OCI-LY3 (cell line): ENCODE measurements around the gene DOCK2.

Experiments used
- H2AFZ ChIP-seq: fragments of 200-600, 300-600 bp; shearing (Covaris generic); 2 replicates; pipeline ENCODE4 v1.6.0; 2014; ENCODE audit warnings: antibody characterized with exemption, low read depth, low read length
- H3K27ac ChIP-seq: fragments of 200-600, 300-600 bp; sonication (generic); 2 replicates; pipeline ENCODE4 v1.5.1; 2014; ENCODE audit warnings: mild to moderate bottlenecking, low read length, moderate library complexity, mixed read lengths
- H3K27me3 ChIP-seq: fragments of 200-600, 300-600 bp; sonication (generic); 2 replicates; pipeline ENCODE4 v1.6.1; 2014; ENCODE audit warnings: low read depth, low read length, mixed read lengths
- H3K36me3 ChIP-seq: fragments of 200-600, 300-600 bp; sonication (generic); replicated peaks from 2 replicates; pipeline ENCODE3; 2014; ENCODE audit warnings: low read depth, low read length, mixed read lengths
- H3K4me1 ChIP-seq: fragments of 300-600, 200-600 bp; sonication (generic); 2 replicates; pipeline ENCODE4 v1.6.1; 2014; ENCODE audit warnings: low read length, mixed read lengths
- H3K4me2 ChIP-seq: fragments of 200-600, 300-600 bp; sonication (generic); 2 replicates; pipeline ENCODE4 v1.6.1; 2014; ENCODE audit warnings: low read length, mixed read lengths
- H3K4me3 ChIP-seq: fragments of 300-600, 200-600 bp; sonication (generic); 2 replicates; pipeline ENCODE4 v1.5.1; 2014; ENCODE audit warnings: antibody characterized with exemption, mild to moderate bottlenecking, low read length, moderate library complexity
- H3K79me2 ChIP-seq: fragments of 300-600, 200-600 bp; shearing (Covaris generic); 2 replicates; pipeline ENCODE4 v1.6.1; 2014; ENCODE audit warnings: mild to moderate bottlenecking, low read length, mixed read lengths
- H3K9ac ChIP-seq: fragments of 300-600, 200-600 bp; shearing (Covaris generic); 2 replicates; pipeline ENCODE4 v1.6.0; 2014; ENCODE audit warnings: mild to moderate bottlenecking, low read length, moderate library complexity
- H3K9me3 ChIP-seq: fragments of 200-600, 300-600 bp; shearing (Covaris generic); 2 replicates; pipeline ENCODE4 v1.6.1; 2014; ENCODE audit warnings: low read length, mixed read lengths; ENCODE audit not compliant: insufficient read depth
- H4K20me1 ChIP-seq: fragments of 200-600, 300-600 bp; sonication (generic); 2 replicates; pipeline ENCODE4 v1.6.1; 2016; ENCODE audit warnings: low read length, mixed read lengths; ENCODE audit not compliant: insufficient read depth
- EZH2phosphoT487 ChIP-seq: fragments of 200-600 bp; shearing (Covaris generic); IDR thresholded peaks from 2 replicates; pipeline ENCODE4 v1.6.1; 2018; ENCODE audit warnings: antibody characterized with exemption, mixed run types, low read depth
- TF ChIP-seq, protein P1 (sequence below): fragments of 200-600, 300-600 bp; sonication (generic); IDR thresholded peaks from 2 replicates; pipeline ENCODE4 v1.5.1; 2014; ENCODE audit warnings: antibody characterized with exemption, low read length, low read depth

The DOCK2 gene

DNA sequence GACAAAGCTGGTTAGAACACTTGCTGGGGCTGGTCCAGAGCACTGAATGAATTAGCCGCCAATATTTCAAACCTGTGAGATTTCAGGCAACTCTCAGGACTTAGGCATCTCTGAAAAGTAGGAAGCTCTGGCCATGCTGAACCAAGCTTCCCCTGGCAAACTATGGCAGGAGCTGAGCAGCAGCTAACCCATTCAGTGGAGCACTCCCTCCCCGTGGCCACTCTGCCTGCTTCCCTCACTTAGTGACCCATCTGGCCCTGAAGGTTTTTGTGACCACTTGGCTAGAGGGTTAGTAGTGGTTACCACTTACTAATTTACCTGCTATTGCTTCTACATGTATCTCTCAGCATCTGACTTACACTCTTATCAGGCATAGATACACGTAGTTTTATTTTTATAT, 494.2 kb downstream of the DOCK2 start:
- no peak for TF ChIP-seq EZH2phosphoT487
- TF ChIP-seq, protein P1, sequence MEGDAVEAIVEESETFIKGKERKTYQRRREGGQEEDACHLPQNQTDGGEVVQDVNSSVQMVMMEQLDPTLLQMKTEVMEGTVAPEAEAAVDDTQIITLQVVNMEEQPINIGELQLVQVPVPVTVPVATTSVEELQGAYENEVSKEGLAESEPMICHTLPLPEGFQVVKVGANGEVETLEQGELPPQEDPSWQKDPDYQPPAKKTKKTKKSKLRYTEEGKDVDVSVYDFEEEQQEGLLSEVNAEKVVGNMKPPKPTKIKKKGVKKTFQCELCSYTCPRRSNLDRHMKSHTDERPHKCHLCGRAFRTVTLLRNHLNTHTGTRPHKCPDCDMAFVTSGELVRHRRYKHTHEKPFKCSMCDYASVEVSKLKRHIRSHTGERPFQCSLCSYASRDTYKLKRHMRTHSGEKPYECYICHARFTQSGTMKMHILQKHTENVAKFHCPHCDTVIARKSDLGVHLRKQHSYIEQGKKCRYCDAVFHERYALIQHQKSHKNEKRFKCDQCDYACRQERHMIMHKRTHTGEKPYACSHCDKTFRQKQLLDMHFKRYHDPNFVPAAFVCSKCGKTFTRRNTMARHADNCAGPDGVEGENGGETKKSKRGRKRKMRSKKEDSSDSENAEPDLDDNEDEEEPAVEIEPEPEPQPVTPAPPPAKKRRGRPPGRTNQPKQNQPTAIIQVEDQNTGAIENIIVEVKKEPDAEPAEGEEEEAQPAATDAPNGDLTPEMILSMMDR = no peak
- peaks cover 34% of the 10 kb centered on the region for H3K4me1 ChIP-seq

DNA sequence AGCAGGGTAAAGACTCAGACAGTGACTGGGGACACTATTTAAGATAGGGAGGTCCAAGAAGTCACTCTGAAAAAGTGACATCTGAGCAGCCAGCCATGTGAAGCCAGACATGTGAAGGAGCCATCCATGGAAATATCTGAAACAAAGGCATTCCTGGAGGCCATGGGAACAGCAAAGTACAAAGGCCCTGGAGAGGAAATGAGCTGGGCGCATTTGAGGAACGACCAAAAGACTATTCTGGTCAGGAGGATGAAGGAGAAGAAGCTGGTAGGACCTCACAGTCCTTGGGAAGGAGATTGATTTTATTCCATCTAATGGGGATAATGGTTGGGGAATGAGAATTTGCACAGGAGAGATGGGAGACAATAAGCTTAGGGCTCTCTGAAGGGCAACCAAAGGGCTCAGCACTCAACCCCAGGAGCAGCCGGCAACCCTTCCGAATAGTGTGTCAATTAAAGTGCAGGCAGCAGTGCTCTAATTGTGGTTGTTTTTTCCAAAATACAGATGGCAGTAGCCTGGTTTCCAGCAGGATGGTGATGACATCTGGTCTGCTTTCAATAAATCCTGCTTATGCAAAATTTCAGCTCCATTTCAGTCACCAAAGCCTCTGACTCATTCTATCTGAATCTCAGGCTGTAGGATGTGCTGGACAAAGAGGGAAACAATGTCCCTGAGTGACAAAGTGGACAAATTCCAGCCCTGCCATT, 495.3 kb downstream of the DOCK2 start:
- TF ChIP-seq EZH2phosphoT487 = no peak
- TF ChIP-seq, protein P1 = no peak
- H3K27me3 ChIP-seq = no peaks in the 10 kb centered on the region
- peaks cover 4% of the 10 kb centered on the region; the same call in 1 of the 2 replicates for H3K9me3 ChIP-seq
- no peak overlapping the region for H3K4me3 ChIP-seq
- no peaks in the 10 kb centered on the region for H4K20me1 ChIP-seq
- H3K79me2 ChIP-seq = no peaks in the 10 kb centered on the region
- no peak overlapping the region for H3K9ac ChIP-seq
- H3K4me1 ChIP-seq = peaks cover 34% of the 10 kb centered on the region
- no peak overlapping the region for H2AFZ ChIP-seq
- peak overlapping the region; percentile 33 for H3K4me2 ChIP-seq
- H3K27ac ChIP-seq = no peak overlapping the region
- H3K36me3 ChIP-seq = no peaks in the 10 kb centered on the region

More for the DNA sequence above, 494.2 kb downstream of the DOCK2 start:
- H3K79me2 ChIP-seq = no peaks in the 10 kb centered on the region
- H3K4me3 ChIP-seq = no peak overlapping the region
- H3K9ac ChIP-seq = no peak overlapping the region
- H3K27me3 ChIP-seq = no peaks in the 10 kb centered on the region
- H3K36me3 ChIP-seq = peaks cover 4% of the 10 kb centered on the region
- H4K20me1 ChIP-seq = no peaks in the 10 kb centered on the region
- no peak overlapping the region for H3K27ac ChIP-seq
- peaks cover 15% of the 10 kb centered on the region for H3K9me3 ChIP-seq
- no peak overlapping the region for H2AFZ ChIP-seq
- H3K4me2 ChIP-seq = no peak overlapping the region
